GM12878 (cell line): ENCODE data around the gene EIF4B. TPM values are rescaled to one million over a fixed set of nuclear protein-coding genes. Genes with fewer than 3 reads are reported as not detected.
"Not testable (repeated sequence)": the region's sequence is repeated elsewhere in the genome, so short reads cannot be mapped to it uniquely, and the experiment has no call there.

Source experiments
- ATAC-seq: fragments of 200-7000 bp; cut with Tn5 transposase; 3 replicates; pipeline ENCODE4 v1.9.1; 2020; ENCODE audit warnings: mild to moderate bottlenecking, moderate library complexity
- BruUV-seq: library from RNA; stranded (reverse); fragments of 400-500 nt; replicated peaks from 2 replicates; lab custom pipeline; 2021; lab: Mats Ljungman, UMichigan
- CTCF ChIA-PET: fragments of 300-600 bp; sonication (Branson Sonifier 250); formaldehyde crosslinking; extraction: SDS; loops from one replicate; lab custom pipeline; 2021; ENCODE audit warnings: inconsistent platforms; lab: Yijun Ruan, JAX
- POLR2A ChIA-PET: fragments of 350-600 bp; formaldehyde crosslinking; extraction: SDS; loops from one replicate; lab custom pipeline; 2021; ENCODE audit warnings: inconsistent platforms; lab: Charles Lee
- RAD21 ChIA-PET: fragments of 300-600 bp; sonication (Branson Sonifier 250); formaldehyde crosslinking; loops from one replicate; lab custom pipeline; 2023; ENCODE audit warnings: antibody characterized with exemption; ENCODE audit not compliant: unreplicated experiment; lab: Charles Lee
- SMC1A ChIA-PET: fragments of 300-600 bp; sonication (Branson Sonifier 250); formaldehyde crosslinking; loops from one replicate; lab custom pipeline; 2023; ENCODE audit not compliant: unreplicated experiment, uncharacterized antibody; lab: Charles Lee
- DNase-seq: peaks from one replicate; pipeline ENCODE4 v3.0.0-alpha.2; 2011; ENCODE audit warnings: low read depth, low spot score
- FAIRE-seq: peaks from 3 replicates; lab custom pipeline; 2011; peaks lifted over from hg19 to GRCh38; lab: Jason Lieb, UNC
- H2AFZ ChIP-seq: 2 replicates; pipeline ENCODE4 v1.6.0; 2011; ENCODE audit warnings: low read depth, low read length, control low read depth; ENCODE audit not compliant: control insufficient read depth
- H3K27ac ChIP-seq: 2 replicates; pipeline ENCODE4 v1.5.1; 2011; ENCODE audit warnings: control low read depth; ENCODE audit not compliant: control insufficient read depth, insufficient read depth
- H3K27me3 ChIP-seq, 2 experiments: replicated peaks in 1 of 2; 2 replicates each; pipeline versions ENCODE4 v1.6.0 to v1.6.1; 2011; ENCODE audit warnings: low read length in 1 of 2; ENCODE audit not compliant: control insufficient read depth in 2 of 2, insufficient read depth in 2 of 2
- H3K36me3 ChIP-seq, 2 experiments: 2 replicates each; pipeline ENCODE4 v1.5.1; 2011; ENCODE audit warnings: low read length in 1 of 2; ENCODE audit not compliant: control insufficient read depth in 2 of 2, insufficient read depth in 2 of 2
- H3K4me1 ChIP-seq: 2 replicates; pipeline ENCODE4 v1.6.1; 2011; ENCODE audit warnings: mild to moderate bottlenecking, low read length, moderate library complexity, mixed read lengths; ENCODE audit not compliant: control insufficient read depth, insufficient read depth
- H3K4me2 ChIP-seq: 2 replicates; pipeline ENCODE4 v1.6.0; 2011; ENCODE audit warnings: control low read depth; ENCODE audit not compliant: control insufficient read depth, insufficient read depth
- H3K4me3 ChIP-seq: fragments of 200-600 bp; sonication (generic); 2 replicates; pipeline ENCODE4 v1.5.1; 2016
- H3K79me2 ChIP-seq: 2 replicates; pipeline ENCODE4 v1.6.0; 2011; ENCODE audit warnings: low read length; ENCODE audit not compliant: control insufficient read depth, insufficient read depth
- H3K9ac ChIP-seq: 2 replicates; pipeline ENCODE4 v1.8.0; 2011; ENCODE audit warnings: low read length, control low read depth, mixed read lengths; ENCODE audit not compliant: control insufficient read depth, insufficient read depth
- H3K9me3 ChIP-seq: replicated peaks from 3 replicates; pipeline ENCODE4 v1.5.1; 2011; ENCODE audit warnings: mild to moderate bottlenecking, low read length; ENCODE audit not compliant: control insufficient read depth, insufficient read depth
- H4K20me1 ChIP-seq: 2 replicates; pipeline ENCODE4 v1.6.0; 2011; ENCODE audit not compliant: control insufficient read depth, insufficient read depth
- ATF7 ChIP-seq: fragments of 450-650 bp; IDR thresholded peaks from 2 replicates; pipeline ENCODE4 v1.6.1; 2016; ENCODE audit warnings: low read depth, mild to moderate bottlenecking
- MLLT1 ChIP-seq: fragments of 450-650 bp; IDR thresholded peaks from 2 replicates; pipeline ENCODE4 v1.6.1; 2016; ENCODE audit warnings: mild to moderate bottlenecking
- MYC ChIP-seq: IDR thresholded peaks from 2 replicates; pipeline ENCODE4 v1.6.1; 2011; ENCODE audit warnings: mild to moderate bottlenecking, low read length, moderate library complexity, inconsistent platforms; ENCODE audit not compliant: insufficient read depth, insufficient replicate concordance, insufficient read length, severe bottlenecking
- WRNIP1 ChIP-seq: IDR thresholded peaks from 2 replicates; pipeline ENCODE4 v1.6.1; 2011; ENCODE audit warnings: low read depth, low read length, improper control_type of control experiment, borderline replicate concordance
- WGBS: methylation state at CpG from one replicate; pipeline ENCODE4 v1.1.6; 2016; ENCODE audit warnings: low lambda C conversion rate; ENCODE audit not compliant: insufficient replicate concordance, insufficient coverage; ENCODE audit errors: missing lambda C conversion rate; 5-methylcytosine and 5-hydroxymethylcytosine counted together
- in situ Hi-C: fragments of 300-500 bp; cut with MboI; formaldehyde crosslinking; loops from 9 replicates; pipeline ENCODE4 v1.14.3; 2018; ENCODE audit warnings: mixed read lengths
- intact Hi-C: fragments of 100-400 bp; cut with micrococcal nuclease; formaldehyde crosslinking; loops from one replicate; pipeline ENCODE4 v1.14.2; 2022; ENCODE audit not compliant: unreplicated experiment
- polyA plus RNA-seq, 11 experiments: library from polyadenylated mRNA; depleted of rRNA in 4 of 11; unstranded in 6 of 11; stranded (reverse) in 5 of 11; fragments of >200 nt; fragmentation: Nextera tagmentation in 4 of 11; fragmentation: Illumina TruSeq in 1 of 11; extraction: Ambion mirVana in 4 of 11; extraction: Trizol in 1 of 11; gene quantifications; 1 replicate in 1 of 11; 2 replicates in 10 of 11; pipeline versions ENCODE4 v1.2.1 to v1.2.3, GENCODE V29; 2011 to 2016; ENCODE audit warnings: inconsistent platforms in 2 of 11, missing spikeins in 2 of 11, low read depth in 1 of 11
- total RNA-seq, 4 experiments: library from RNA; depleted of rRNA in 3 of 4; stranded (reverse); fragments of >200 nt in 3 of 4; fragmentation: Illumina TruSeq in 1 of 4; extraction: Trizol in 1 of 4; gene quantifications; 2 replicates each; pipeline versions ENCODE4 v1.2.1 to v1.2.3, GENCODE V29; 2013 to 2021

The EIF4B gene
- total and polyA plus RNA-seq, 10 of the 15 experiments (the other 5 are each of a cell fraction or from before 2014, with no cell fraction given), result 123 to 752 (median 431) TPM

- TF ChIP-seq WRNIP1 (no peak), MYC (no peak), ATF7 (no peak)
These were observed 1.1 kb downstream of the EIF4B start (continued) for GRCh38 chr12:53007343-53007742.

- in situ Hi-C loops, POLR2A ChIA-PET, H3K4me1 ChIP-seq, DNase-seq, ATAC-seq, CTCF ChIA-PET, BruUV-seq, RAD21 ChIA-PET, H3K27me3 ChIP-seq, intact Hi-C loops, H4K20me1 ChIP-seq, FAIRE-seq, SMC1A ChIA-PET, H2AFZ ChIP-seq, H3K9me3 ChIP-seq: not testable (repeated sequence)
- Histone ChIP-seq H3K79me2 (peaks cover 77% of the 10 kb centered on the region), H3K36me3 (peaks cover 0 to 14% of the 10 kb centered on the region in 2 experiments; a peak in 3 of 4 replicates), H3K4me2 (peak overlapping the region; percentile 84), H3K4me3 (peak overlapping the region; percentile 87), H3K9ac (peak overlapping the region; percentile 97), H3K27ac (peak overlapping the region; percentile 61)
- 76% methylated on average over 15 of the region's 15 CpGs for WGBS
- 0 out of 2 replicates have a peak, but pooled peaks have one; percentile 17 for TF ChIP-seq MLLT1
These were observed 2.5 kb downstream of the EIF4B start for GRCh38 chr12:53008760-53009159.
